LNCaP clone FGC (cell line): ENCODE measurements around the gene KIFBP.
"Not testable (repeated sequence)": the region's sequence is repeated elsewhere in the genome, so short reads cannot be mapped to it uniquely, and the experiment has no call there.

Experiments used
- DNase-seq: peaks from one replicate; pipeline ENCODE4 v3.0.0-alpha.2; 2011; ENCODE audit warnings: low read depth
- H3K4me3 ChIP-seq: 2 replicates; pipeline ENCODE4 v1.5.1; 2011; ENCODE audit warnings: mild to moderate bottlenecking, low read depth, low read length, control low read depth
- TF ChIP-seq, protein P1 (sequence below): IDR thresholded peaks from 2 replicates; pipeline ENCODE4 v1.5.1; 2012; ENCODE audit warnings: mild to moderate bottlenecking; ENCODE audit not compliant: control insufficient read depth, insufficient read depth; ENCODE audit errors: extremely low read depth

KIFBP gene

DNA sequence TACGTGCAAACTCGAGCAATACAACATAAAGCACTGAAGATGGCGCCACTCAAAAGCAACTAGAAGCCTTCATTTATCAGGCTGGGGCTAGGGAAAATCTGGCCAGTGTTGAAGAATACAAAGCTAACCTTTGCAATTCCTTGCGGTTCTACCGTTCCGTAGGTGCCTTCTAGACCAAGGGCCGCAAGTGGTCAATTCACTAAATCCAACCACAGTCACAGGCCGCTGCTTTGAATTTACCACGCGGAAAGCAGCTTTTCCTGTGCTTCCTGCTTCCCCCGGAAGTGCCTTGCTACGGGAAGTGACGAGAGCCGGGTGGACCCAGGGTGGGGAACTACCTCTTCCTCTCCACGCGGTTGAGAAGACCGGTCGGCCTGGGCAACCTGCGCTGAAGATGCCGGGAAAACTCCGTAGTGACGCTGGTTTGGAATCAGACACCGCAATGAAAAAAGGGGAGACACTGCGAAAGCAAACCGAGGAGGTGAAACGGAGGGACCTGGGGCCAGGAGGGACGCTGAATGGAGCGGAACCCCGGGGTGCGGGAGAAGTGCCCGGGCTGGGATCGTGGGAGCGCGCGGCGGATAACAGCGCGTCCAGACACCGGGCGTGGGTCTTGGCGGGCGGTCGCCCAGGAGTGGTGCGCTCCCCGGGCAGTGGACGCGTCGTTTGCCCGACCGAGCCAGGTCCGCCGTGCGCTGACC is 32.6 kb upstream of the KIFBP start, which contains the start of gene DDX21:
DDX21 (plus strand) TSS at position 339 of the 701 bp plus-strand sequence; CDS start at position 395, 56 bp downstream.
- peak; percentile 87 for DNase-seq

DNA sequence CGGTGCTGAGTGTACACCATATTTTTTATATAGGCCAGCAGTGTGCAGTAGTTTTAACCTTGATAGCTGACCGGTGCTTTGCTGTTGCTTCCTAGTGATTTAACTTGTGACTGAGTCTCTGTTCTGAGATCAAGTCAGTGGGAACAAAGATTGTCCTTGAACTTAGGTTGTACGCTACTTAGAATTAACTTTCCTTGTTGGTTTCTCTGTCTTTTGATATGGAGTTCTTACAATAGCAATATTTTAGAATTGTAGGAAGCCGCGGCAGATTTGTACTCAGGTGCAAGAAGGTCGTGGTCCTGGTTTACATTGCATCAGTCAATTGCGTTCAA is 31.4 kb upstream of the KIFBP start:
- TF ChIP-seq, protein P1, sequence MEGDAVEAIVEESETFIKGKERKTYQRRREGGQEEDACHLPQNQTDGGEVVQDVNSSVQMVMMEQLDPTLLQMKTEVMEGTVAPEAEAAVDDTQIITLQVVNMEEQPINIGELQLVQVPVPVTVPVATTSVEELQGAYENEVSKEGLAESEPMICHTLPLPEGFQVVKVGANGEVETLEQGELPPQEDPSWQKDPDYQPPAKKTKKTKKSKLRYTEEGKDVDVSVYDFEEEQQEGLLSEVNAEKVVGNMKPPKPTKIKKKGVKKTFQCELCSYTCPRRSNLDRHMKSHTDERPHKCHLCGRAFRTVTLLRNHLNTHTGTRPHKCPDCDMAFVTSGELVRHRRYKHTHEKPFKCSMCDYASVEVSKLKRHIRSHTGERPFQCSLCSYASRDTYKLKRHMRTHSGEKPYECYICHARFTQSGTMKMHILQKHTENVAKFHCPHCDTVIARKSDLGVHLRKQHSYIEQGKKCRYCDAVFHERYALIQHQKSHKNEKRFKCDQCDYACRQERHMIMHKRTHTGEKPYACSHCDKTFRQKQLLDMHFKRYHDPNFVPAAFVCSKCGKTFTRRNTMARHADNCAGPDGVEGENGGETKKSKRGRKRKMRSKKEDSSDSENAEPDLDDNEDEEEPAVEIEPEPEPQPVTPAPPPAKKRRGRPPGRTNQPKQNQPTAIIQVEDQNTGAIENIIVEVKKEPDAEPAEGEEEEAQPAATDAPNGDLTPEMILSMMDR = no peak
- no peak for DNase-seq
- peak overlapping the region; percentile 98 for H3K4me3 ChIP-seq

More for the DNA sequence above, 32.6 kb upstream of the KIFBP start, which contains the start of gene DDX21:
- H3K4me3 ChIP-seq = peak within 1 kb of the TSS; percentile 98
- TF ChIP-seq, protein P1 = peak; percentile 48

DNA sequence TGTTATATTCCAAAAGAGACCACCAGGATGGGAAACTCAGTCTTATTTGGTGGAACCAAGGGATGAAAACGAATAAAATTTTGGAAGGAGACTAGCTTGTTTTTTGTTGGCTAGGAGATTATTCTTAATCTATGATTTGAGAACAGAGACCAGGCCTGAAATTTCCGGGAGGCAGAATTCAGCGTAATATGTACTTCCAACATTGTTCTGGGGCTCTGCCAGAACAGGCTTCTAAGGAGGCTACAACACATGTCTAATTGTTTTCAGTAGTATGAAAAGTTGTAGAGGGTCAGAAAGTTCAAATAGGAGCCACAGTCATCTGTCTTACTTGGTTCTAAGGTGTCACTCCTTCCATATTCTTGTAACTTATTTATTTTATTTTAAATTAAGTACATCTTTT is 30.9 kb upstream of the KIFBP start:
- TF ChIP-seq, protein P1 = no peak
- peak; percentile 39 for DNase-seq
- H3K4me3 ChIP-seq = peak overlapping the region; percentile 98

DNA sequence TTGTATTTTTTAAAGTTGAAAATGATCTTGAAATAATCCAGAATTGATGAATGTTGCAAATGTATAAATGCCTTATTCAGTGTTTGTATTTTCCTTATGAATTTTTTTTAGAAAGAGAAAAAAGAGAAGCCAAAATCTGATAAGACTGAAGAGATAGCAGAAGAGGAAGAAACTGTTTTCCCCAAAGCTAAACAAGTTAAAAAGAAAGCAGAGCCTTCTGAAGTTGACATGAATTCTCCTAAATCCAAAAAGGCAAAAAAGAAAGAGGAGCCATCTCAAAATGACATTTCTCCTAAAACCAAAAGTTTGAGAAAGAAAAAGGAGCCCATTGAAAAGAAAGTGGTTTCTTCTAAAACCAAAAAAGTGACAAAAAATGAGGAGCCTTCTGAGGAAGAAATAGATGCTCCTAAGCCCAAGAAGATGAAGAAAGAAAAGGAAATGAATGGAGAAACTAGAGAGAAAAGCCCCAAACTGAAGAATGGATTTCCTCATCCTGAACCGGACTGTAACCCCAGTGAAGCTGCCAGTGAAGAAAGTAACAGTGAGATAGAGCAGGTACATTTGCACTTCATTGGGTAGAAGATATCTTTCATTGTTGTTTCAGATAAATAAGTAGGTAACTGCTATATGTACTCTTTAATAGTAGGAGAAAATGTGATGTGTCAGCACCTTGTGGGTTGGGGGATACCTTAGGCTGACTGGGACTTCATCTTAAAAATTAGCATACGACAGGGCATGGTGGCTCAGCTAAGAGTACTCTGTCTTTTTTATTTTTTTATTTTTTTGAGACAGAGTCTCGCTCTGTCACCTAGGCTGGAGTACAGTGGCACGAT is 28.7 kb upstream of the KIFBP start:
- DNase-seq = no peak
- TF ChIP-seq, protein P1 = no peak
- no peak overlapping the region for H3K4me3 ChIP-seq

DNA sequence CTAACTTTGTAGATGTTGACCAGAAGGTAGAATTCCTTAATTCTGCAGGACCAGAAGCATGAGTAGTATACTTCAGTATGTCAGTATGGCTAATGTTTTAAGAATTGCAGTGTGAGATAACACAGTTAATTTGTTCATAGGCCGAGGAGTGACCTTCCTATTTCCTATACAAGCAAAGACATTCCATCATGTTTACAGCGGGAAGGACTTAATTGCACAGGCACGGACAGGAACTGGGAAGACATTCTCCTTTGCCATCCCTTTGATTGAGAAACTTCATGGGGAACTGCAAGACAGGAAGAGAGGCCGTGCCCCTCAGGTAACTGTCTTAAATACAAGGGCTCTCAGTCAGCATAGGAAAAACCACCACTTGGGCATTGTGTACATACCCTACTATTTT is 25.5 kb upstream of the KIFBP start:
- H3K4me3 ChIP-seq = no peak overlapping the region
- TF ChIP-seq, protein P1 = no peak
- DNase-seq = no peak

DNA sequence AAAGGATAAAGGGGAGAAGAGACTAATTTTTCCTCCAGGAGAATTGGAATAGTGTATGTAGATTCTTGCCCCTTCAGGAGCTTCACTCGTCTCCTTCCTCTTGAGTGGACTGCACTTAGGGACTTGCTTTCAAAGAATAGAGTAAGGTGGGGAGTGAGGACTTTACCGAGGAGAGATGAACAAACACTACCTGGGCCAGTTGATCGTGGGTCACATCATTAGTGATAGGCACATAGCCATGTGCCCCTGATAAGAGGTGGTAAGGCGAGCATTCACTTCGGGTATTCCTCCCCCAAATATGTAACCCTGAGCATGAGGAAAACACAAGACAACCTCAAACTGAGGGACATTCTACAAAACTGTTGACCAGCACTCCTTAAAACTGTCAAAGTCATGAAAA is 14.6 kb upstream of the KIFBP start:
- no peak for DNase-seq
- H3K4me3 ChIP-seq = no peak overlapping the region
- TF ChIP-seq, protein P1 = no peak

DNA sequence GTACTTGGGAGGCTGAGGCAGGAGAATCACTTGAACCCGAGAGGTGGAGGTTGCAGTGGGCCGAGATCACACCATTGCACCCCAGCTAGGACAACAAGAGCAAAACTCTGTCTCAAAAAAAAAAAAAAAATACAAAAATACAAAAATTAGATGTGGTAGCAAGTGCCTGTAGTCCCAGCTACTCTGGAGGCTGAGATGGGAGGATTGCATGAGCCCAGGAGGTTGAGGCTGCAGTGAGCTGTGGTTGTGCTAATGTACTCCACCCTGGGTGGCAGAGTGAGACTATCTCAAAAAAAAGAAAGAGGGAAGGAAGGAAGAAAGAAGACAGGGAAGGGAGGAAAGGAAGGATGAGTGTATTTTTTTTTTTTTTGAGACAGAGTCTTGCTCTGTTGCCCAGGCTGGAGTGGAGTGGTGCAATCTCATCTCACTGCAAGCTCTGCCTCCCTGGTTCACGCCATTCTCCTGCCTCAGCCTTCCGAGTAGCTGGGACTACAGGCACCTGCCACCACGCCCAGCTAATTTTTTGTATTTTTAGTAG is 12.6 kb upstream of the KIFBP start:
- H3K4me3 ChIP-seq, DNase-seq: not testable (repeated sequence)

DNA sequence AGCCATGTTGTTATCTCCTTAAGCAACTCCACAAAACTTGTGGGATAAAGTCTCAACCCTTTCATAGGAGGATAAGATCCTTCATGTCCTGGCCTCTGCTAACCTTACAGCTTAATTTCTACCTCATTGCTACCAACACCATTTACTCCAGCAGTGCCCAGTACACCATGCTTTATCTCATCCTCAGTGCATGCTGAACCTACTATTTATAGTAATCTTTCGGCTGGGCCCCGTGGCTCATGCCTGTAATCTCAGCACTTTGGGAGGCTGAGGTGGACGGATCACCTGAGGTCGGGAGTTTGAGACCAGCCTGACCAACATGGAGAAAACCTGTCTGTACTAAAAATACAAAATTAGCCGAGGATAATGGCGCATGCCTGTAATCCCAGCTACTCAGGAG is 8.9 kb upstream of the KIFBP start:
- not testable (repeated sequence) for DNase-seq

More for the DNA sequence above, 8.9 kb upstream of the KIFBP start:
- not testable (repeated sequence) for H3K4me3 ChIP-seq
